Upper lobe of left lung (tissue), 6 donors: ENCODE measurements around the gene KLK2. TPM values are rescaled to one million over a fixed set of nuclear protein-coding genes. Genes with fewer than 3 reads are reported as not detected.

Experiments
- ATAC-seq, 2 donors: fragments of 200-7000 bp; cut with Tn5 transposase; one replicate each; pipeline ENCODE4 v1.9.1; 2022; ENCODE audit warnings: mild to moderate bottlenecking in 2 of 2, moderate library complexity in 2 of 2; ENCODE audit not compliant: low FRiP score in 2 of 2
- DNase-seq, 2 donors: peaks; one replicate each; pipeline ENCODE4 v3.0.0-alpha.2; 2019 to 2020
- H3K27ac ChIP-seq, 4 donors: fragments of 200-600 bp; sonication (generic); one replicate each; pipeline ENCODE4 v1.5.1; 2016 to 2019
- H3K27me3 ChIP-seq, 4 donors: fragments of 200-600 bp; sonication (generic); one replicate each; pipeline ENCODE4 v1.5.1; 2017 to 2019
- H3K36me3 ChIP-seq, 4 donors: fragments of 200-600 bp; sonication (generic); one replicate each; pipeline ENCODE4 v1.5.1; 2016 to 2019
- H3K4me1 ChIP-seq, 4 donors: fragments of 200-600 bp; sonication (generic); one replicate each; pipeline ENCODE4 v1.5.1; 2018 to 2019
- H3K4me3 ChIP-seq, 4 donors: fragments of 200-600 bp; sonication (generic); one replicate each; pipeline ENCODE4 v1.5.1; 2017 to 2019; ENCODE audit warnings: mild to moderate bottlenecking in 2 of 4, moderate library complexity in 1 of 4
- H3K9me3 ChIP-seq, 4 donors: fragments of 200-600 bp; sonication (generic); one replicate each; pipeline ENCODE4 v1.5.1; 2018 to 2019
- CTCF ChIP-seq, 6 experiments: fragments of 450-650 bp in 4 of 6; fragments of 200-600 bp in 2 of 6; sonication (generic) in 2 of 6; IDR thresholded peaks; one replicate each; pipeline ENCODE4 v1.5.1; 2016 to 2019; ENCODE audit warnings: antibody characterized with exemption in 6 of 6
- EP300 ChIP-seq, 4 donors: sonication (generic); formaldehyde crosslinking; IDR thresholded peaks; one replicate each; pipeline ENCODE4 v1.5.1; 2017; ENCODE audit warnings: antibody characterized with exemption in 4 of 4, control low read depth in 2 of 4
- POLR2A ChIP-seq, 4 donors: fragments of 450-650 bp; IDR thresholded peaks; one replicate each; pipeline ENCODE4 v1.5.1; 2016 to 2017; ENCODE audit warnings: antibody characterized with exemption in 4 of 4, mild to moderate bottlenecking in 2 of 4
- POLR2AphosphoS5 ChIP-seq, 2 donors: sonication (generic); formaldehyde crosslinking; IDR thresholded peaks; one replicate each; pipeline ENCODE4 v1.5.1; 2017; ENCODE audit warnings: antibody characterized with exemption in 2 of 2
- WGBS, 2 donors: methylation state at CpG; one replicate each; pipeline ENCODE4 v1.1.5; 2017 to 2018; 5-methylcytosine and 5-hydroxymethylcytosine counted together
- total RNA-seq, 6 donors: library from RNA; depleted of rRNA in 4 of 6; stranded (reverse); fragments of >200 nt in 4 of 6; gene quantifications; one replicate each; pipeline versions ENCODE4 v1.1.0 to v1.2.1, GENCODE V29; 2016 to 2021
- donor health status: DM: no; HTN: no; CAD: no; lungs with moderate emphysema.
- donor health status: DM: no; HTN: yes; CAD: no; lungs with severe emphysema.

Gene KLK2
- total RNA-seq, 6 donors from 2014 or later, result not detected

- H3K27ac ChIP-seq, result no peak overlapping the region
- H3K27me3 ChIP-seq, result no peaks in the 10 kb centered on the region
- DNase-seq, result peak; percentile 51 to 68
- H3K36me3 ChIP-seq, result no peaks in the 10 kb centered on the region
- no peaks in the 10 kb centered on the region for H3K9me3 ChIP-seq
- TF ChIP-seq CTCF (IDR thresholded peaks at IDR 0.05) (peak; percentile 70 to 80 (median 78)), POLR2AphosphoS5 (IDR thresholded peaks at IDR 0.05) (no peak), EP300 (IDR thresholded peaks at IDR 0.05) (no peak)
- peak; percentile 92 to 94 for ATAC-seq
- peaks cover 0 to 5% (median 0%) of the 10 kb centered on the region in 4 donors for H3K4me1 ChIP-seq
- no peak overlapping the region for H3K4me3 ChIP-seq
- 10 to 39% methylated on average over 10 to 16 of the region's 21 CpGs for WGBS, 2 donors
These were observed 49.1 kb downstream of the KLK2 start for GRCh38 chr19:50922317-50922853.

GRCh38 chr19:50924586-50924985 is 51.3 kb downstream of the KLK2 start:
- TF ChIP-seq POLR2AphosphoS5 (IDR thresholded peaks at IDR 0.05) (no peak), EP300 (IDR thresholded peaks at IDR 0.05) (no peak), POLR2A (IDR thresholded peaks at IDR 0.05) (no peak), CTCF (IDR thresholded peaks at IDR 0.05) (no peak)
- no peak for DNase-seq
- Histone ChIP-seq H3K27me3 (no peaks in the 10 kb centered on the region), H3K4me1 (peaks cover 0 to 5% (median 0%) of the 10 kb centered on the region in 4 donors), H3K4me3 (no peak overlapping the region), H3K27ac (no peak overlapping the region), H3K9me3 (no peaks in the 10 kb centered on the region), H3K36me3 (no peaks in the 10 kb centered on the region)
- 63 to 72% methylated on average over 6 of the region's 6 CpGs for WGBS, 2 donors
- no peak for ATAC-seq

GRCh38 chr19:50925734-50926133 is 52.5 kb downstream of the KLK2 start:
- TF ChIP-seq EP300 (IDR thresholded peaks at IDR 0.05), result no peak
- TF ChIP-seq POLR2A (IDR thresholded peaks at IDR 0.05), result no peak
- TF ChIP-seq CTCF (IDR thresholded peaks at IDR 0.05), result no peak
- TF ChIP-seq POLR2AphosphoS5 (IDR thresholded peaks at IDR 0.05), result no peak
- H3K27me3 ChIP-seq, result no peaks in the 10 kb centered on the region
- ATAC-seq, result no peak

GRCh38 chr19:50926144-50926543 is 52.9 kb downstream of the KLK2 start:
- no peaks in the 10 kb centered on the region for H3K9me3 ChIP-seq
- no peaks in the 10 kb centered on the region for H3K36me3 ChIP-seq
- peaks cover 0 to 5% (median 0%) of the 10 kb centered on the region in 4 donors for H3K4me1 ChIP-seq
- no peak overlapping the region for H3K4me3 ChIP-seq
- DNase-seq (no peak), ATAC-seq (no peak)
- TF ChIP-seq CTCF (IDR thresholded peaks at IDR 0.05) (no peak), POLR2AphosphoS5 (IDR thresholded peaks at IDR 0.05) (no peak), POLR2A (IDR thresholded peaks at IDR 0.05) (no peak), EP300 (IDR thresholded peaks at IDR 0.05) (no peak)
- H3K27ac ChIP-seq, result no peak overlapping the region
- WGBS, 2 donors, result 63 to 71% methylated on average over 11 of the region's 11 CpGs
- no peaks in the 10 kb centered on the region for H3K27me3 ChIP-seq

More at GRCh38 chr19:50925734-50926133, 52.5 kb downstream of the KLK2 start:
- Histone ChIP-seq H3K4me3 (no peak overlapping the region), H3K9me3 (no peaks in the 10 kb centered on the region), H3K27ac (no peak overlapping the region), H3K36me3 (no peaks in the 10 kb centered on the region), H3K4me1 (peaks cover 0 to 5% (median 0%) of the 10 kb centered on the region in 4 donors)
- WGBS, 2 donors, result 88 to 93% methylated on average over 2 of the region's 2 CpGs
- no peak for DNase-seq

- H3K27me3 ChIP-seq, result no peaks in the 10 kb centered on the region
- no peaks in the 10 kb centered on the region for H3K9me3 ChIP-seq
- no peak for ATAC-seq
- H3K4me3 ChIP-seq, result no peak overlapping the region
- DNase-seq, result no peak
- H3K27ac ChIP-seq, result no peak overlapping the region
- no peaks in the 10 kb centered on the region for H3K36me3 ChIP-seq
- no peaks in the 10 kb centered on the region for H3K4me1 ChIP-seq
- no peak for TF ChIP-seq POLR2A (IDR thresholded peaks at IDR 0.05)
- no peak for TF ChIP-seq EP300 (IDR thresholded peaks at IDR 0.05)
- no peak for TF ChIP-seq CTCF (IDR thresholded peaks at IDR 0.05)
- no peak for TF ChIP-seq POLR2AphosphoS5 (IDR thresholded peaks at IDR 0.05)
- WGBS, 2 donors, result 65 to 76% methylated on average over 2 to 5 of the region's 5 CpGs
These were observed 55.6 kb downstream of the KLK2 start for GRCh38 chr19:50928831-50929230.
